ENCODE results near the gene ESX1.
"Not testable (repeated sequence)": the region's sequence is repeated elsewhere in the genome, so short reads cannot be mapped to it uniquely, and the experiment has no call there.

The ESX1 gene

GRCh38 chrX:104254442-104255115, at the start of gene ESX1:
Gene ESX1, minus strand, starts transcription at chrX:104254933. Its CDS starts 84 bp downstream, at chrX:104254849.
- peak; percentile 5 for DNase-seq

GRCh38 chrX:104295636-104296035, 40.9 kb upstream of the ESX1 start:
- DNase-seq, result no peak

- DNase-seq, result no peak
Observed at GRCh38 chrX:104288961-104289360, 34.2 kb upstream of the ESX1 start.

- no peak for DNase-seq
Observed at GRCh38 chrX:104288269-104288668, 33.5 kb upstream of the ESX1 start.

GRCh38 chrX:104285201-104285600, 30.5 kb upstream of the ESX1 start:
- DNase-seq, result no peak

- no peak for DNase-seq
Observed at GRCh38 chrX:104284507-104284906, 29.8 kb upstream of the ESX1 start.

GRCh38 chrX:104282166-104282725, 27.5 kb upstream of the ESX1 start:
- no peak for DNase-seq

- no peak for DNase-seq
Observed at GRCh38 chrX:104281564-104281963, 26.8 kb upstream of the ESX1 start.

GRCh38 chrX:104280609-104281008, 25.9 kb upstream of the ESX1 start:
- no peak for DNase-seq

GRCh38 chrX:104270916-104271512, 16.3 kb upstream of the ESX1 start:
- peak; percentile 57 for DNase-seq

- DNase-seq, result peak; percentile 19
Observed at GRCh38 chrX:104270212-104270611, 15.5 kb upstream of the ESX1 start.

- DNase-seq, result peak; percentile 6
Observed at GRCh38 chrX:104255465-104255864, 732 bp upstream of the ESX1 start.

- DNase-seq, result peak; percentile 45
Observed at GRCh38 chrX:104253567-104254441, 929 bp downstream of the ESX1 start.

GRCh38 chrX:104250470-104250869, 4.3 kb downstream of the ESX1 start:
- no peak for DNase-seq

GRCh38 chrX:104230060-104230459, 24.7 kb downstream of the ESX1 start:
- not testable (repeated sequence) for DNase-seq

- DNase-seq, result no peak
Observed at GRCh38 chrX:104211187-104211586, 43.5 kb downstream of the ESX1 start.

- DNase-seq, result no peak
Observed at GRCh38 chrX:104205548-104205947, 49.2 kb downstream of the ESX1 start.

All from hematopoietic multipotent progenitor cell treated with erythropoietin and hydrocortisone succinate and interleukin-3 and kit ligand, for 4 days (in vitro differentiated cells).